HG03521 (cell line): ENCODE data around the gene RNF32.
"Not testable (repeated sequence)": the region's sequence is repeated elsewhere in the genome, so short reads cannot be mapped to it uniquely, and the experiment has no call there.

Experiments
- ATAC-seq: cut with Tn5 transposase; IDR thresholded peaks from one replicate; pipeline ENCODE4 v1.9.1; 2021; ENCODE audit warnings: mild to moderate bottlenecking, moderate library complexity; ENCODE audit not compliant: unreplicated experiment

The RNF32 gene

GRCh38 chr7:156614434-156615264 lies 25.9 kb upstream of the RNF32 start:
- no peak for ATAC-seq

GRCh38 chr7:156616269-156617202 lies 24.0 kb upstream of the RNF32 start:
- ATAC-seq: no peak

GRCh38 chr7:156617215-156617614 lies 23.4 kb upstream of the RNF32 start:
- ATAC-seq: no peak

GRCh38 chr7:156618078-156618779 lies 22.3 kb upstream of the RNF32 start:
- no peak for ATAC-seq

- ATAC-seq: no peak
Measured at GRCh38 chr7:156618780-156619367, 21.7 kb upstream of the RNF32 start.

- not testable (repeated sequence) for ATAC-seq
Measured at GRCh38 chr7:156619488-156620290, 20.9 kb upstream of the RNF32 start.

- no peak for ATAC-seq
Measured at GRCh38 chr7:156620291-156620675, 20.3 kb upstream of the RNF32 start.

- ATAC-seq: no peak
Measured at GRCh38 chr7:156621652-156622051, 18.9 kb upstream of the RNF32 start.

GRCh38 chr7:156625580-156625979 lies 15.0 kb upstream of the RNF32 start:
- ATAC-seq: no peak

GRCh38 chr7:156626220-156626895 lies 14.2 kb upstream of the RNF32 start:
- ATAC-seq: no peak

GRCh38 chr7:156628562-156628961 lies 12.0 kb upstream of the RNF32 start:
- ATAC-seq: no peak

- no peak for ATAC-seq
Measured at GRCh38 chr7:156629873-156630272, 10.7 kb upstream of the RNF32 start.

GRCh38 chr7:156634117-156634516 lies 6.5 kb upstream of the RNF32 start:
- ATAC-seq: no peak

GRCh38 chr7:156635529-156636385 lies 4.8 kb upstream of the RNF32 start:
- no peak for ATAC-seq

GRCh38 chr7:156637093-156637492 lies 3.5 kb upstream of the RNF32 start:
- not testable (repeated sequence) for ATAC-seq

GRCh38 chr7:156638443-156639077 lies 2.0 kb upstream of the RNF32 start:
- ATAC-seq: no peak

- no peak for ATAC-seq
Measured at GRCh38 chr7:156639426-156640256, 933 bp upstream of the RNF32 start.
